GM12878 (cell line): ENCODE data around the gene RASGRP3. TPM values are rescaled to one million over a fixed set of nuclear protein-coding genes. Genes with fewer than 3 reads are reported as not detected.

Experiments used
- ATAC-seq: fragments of 200-7000 bp; cut with Tn5 transposase; 3 replicates; pipeline ENCODE4 v1.9.1; 2020; ENCODE audit warnings: mild to moderate bottlenecking, moderate library complexity
- BruUV-seq: library from RNA; stranded (reverse); fragments of 400-500 nt; replicated peaks from 2 replicates; lab custom pipeline; 2021; lab: Mats Ljungman, UMichigan
- CTCF ChIA-PET: fragments of 300-600 bp; sonication (Branson Sonifier 250); formaldehyde crosslinking; extraction: SDS; loops from one replicate; lab custom pipeline; 2021; ENCODE audit warnings: inconsistent platforms; lab: Yijun Ruan, JAX
- POLR2A ChIA-PET: fragments of 350-600 bp; formaldehyde crosslinking; extraction: SDS; loops from one replicate; lab custom pipeline; 2021; ENCODE audit warnings: inconsistent platforms; lab: Charles Lee
- RAD21 ChIA-PET: fragments of 300-600 bp; sonication (Branson Sonifier 250); formaldehyde crosslinking; loops from one replicate; lab custom pipeline; 2023; ENCODE audit warnings: antibody characterized with exemption; ENCODE audit not compliant: unreplicated experiment; lab: Charles Lee
- SMC1A ChIA-PET: fragments of 300-600 bp; sonication (Branson Sonifier 250); formaldehyde crosslinking; loops from one replicate; lab custom pipeline; 2023; ENCODE audit not compliant: unreplicated experiment, uncharacterized antibody; lab: Charles Lee
- DNase-seq: peaks from one replicate; pipeline ENCODE4 v3.0.0-alpha.2; 2011; ENCODE audit warnings: low read depth, low spot score
- FAIRE-seq: peaks from 3 replicates; lab custom pipeline; 2011; peaks lifted over from hg19 to GRCh38; lab: Jason Lieb, UNC
- H2AFZ ChIP-seq: 2 replicates; pipeline ENCODE4 v1.6.0; 2011; ENCODE audit warnings: low read depth, low read length, control low read depth; ENCODE audit not compliant: control insufficient read depth
- H3K27ac ChIP-seq: 2 replicates; pipeline ENCODE4 v1.5.1; 2011; ENCODE audit warnings: control low read depth; ENCODE audit not compliant: control insufficient read depth, insufficient read depth
- H3K27me3 ChIP-seq, 2 experiments: replicated peaks in 1 of 2; 2 replicates each; pipeline versions ENCODE4 v1.6.0 to v1.6.1; 2011; ENCODE audit warnings: low read length in 1 of 2; ENCODE audit not compliant: control insufficient read depth in 2 of 2, insufficient read depth in 2 of 2
- H3K36me3 ChIP-seq, 2 experiments: 2 replicates each; pipeline ENCODE4 v1.5.1; 2011; ENCODE audit warnings: low read length in 1 of 2; ENCODE audit not compliant: control insufficient read depth in 2 of 2, insufficient read depth in 2 of 2
- H3K4me1 ChIP-seq: 2 replicates; pipeline ENCODE4 v1.6.1; 2011; ENCODE audit warnings: mild to moderate bottlenecking, low read length, moderate library complexity, mixed read lengths; ENCODE audit not compliant: control insufficient read depth, insufficient read depth
- H3K4me2 ChIP-seq: 2 replicates; pipeline ENCODE4 v1.6.0; 2011; ENCODE audit warnings: control low read depth; ENCODE audit not compliant: control insufficient read depth, insufficient read depth
- H3K4me3 ChIP-seq: fragments of 200-600 bp; sonication (generic); 2 replicates; pipeline ENCODE4 v1.5.1; 2016
- H3K79me2 ChIP-seq: 2 replicates; pipeline ENCODE4 v1.6.0; 2011; ENCODE audit warnings: low read length; ENCODE audit not compliant: control insufficient read depth, insufficient read depth
- H3K9ac ChIP-seq: 2 replicates; pipeline ENCODE4 v1.8.0; 2011; ENCODE audit warnings: low read length, control low read depth, mixed read lengths; ENCODE audit not compliant: control insufficient read depth, insufficient read depth
- H3K9me3 ChIP-seq: replicated peaks from 3 replicates; pipeline ENCODE4 v1.5.1; 2011; ENCODE audit warnings: mild to moderate bottlenecking, low read length; ENCODE audit not compliant: control insufficient read depth, insufficient read depth
- H4K20me1 ChIP-seq: 2 replicates; pipeline ENCODE4 v1.6.0; 2011; ENCODE audit not compliant: control insufficient read depth, insufficient read depth
- ATF7 ChIP-seq: fragments of 450-650 bp; IDR thresholded peaks from 2 replicates; pipeline ENCODE4 v1.6.1; 2016; ENCODE audit warnings: low read depth, mild to moderate bottlenecking
- BMI1 ChIP-seq: fragments of 450-650 bp; IDR thresholded peaks from 2 replicates; pipeline ENCODE4 v1.6.1; 2016; ENCODE audit warnings: mild to moderate bottlenecking, moderate library complexity, borderline replicate concordance
- CHD4 ChIP-seq: fragments of 200-600 bp; sonication (generic); IDR thresholded peaks from 2 replicates; pipeline ENCODE4 v1.6.1; 2016; ENCODE audit warnings: mild to moderate bottlenecking
- CREM ChIP-seq: IDR thresholded peaks from 2 replicates; pipeline ENCODE4 v1.6.1; 2014; ENCODE audit warnings: antibody characterized with exemption, low read depth
- ESRRA ChIP-seq: IDR thresholded peaks from 2 replicates; pipeline ENCODE4 v1.6.1; 2012; ENCODE audit warnings: mild to moderate bottlenecking, low read length, improper control_type of control experiment
- KAT2A ChIP-seq: conservative IDR thresholded peaks from 2 replicates; pipeline ENCODE4 v1.6.1; 2011; ENCODE audit warnings: low read depth, low read length; ENCODE audit not compliant: control insufficient read depth
- KDM1A ChIP-seq: fragments of 200-600 bp; sonication (generic); IDR thresholded peaks from 2 replicates; pipeline ENCODE4 v1.6.1; 2016; ENCODE audit warnings: borderline replicate concordance
- NFIC ChIP-seq: IDR thresholded peaks from 2 replicates; pipeline ENCODE4 v1.6.1; 2012; ENCODE audit warnings: low read depth, mild to moderate bottlenecking, inconsistent platforms, low read length, moderate library complexity
- NFXL1 ChIP-seq: fragments of 450-650 bp; IDR thresholded peaks from 2 replicates; pipeline ENCODE4 v1.6.1; 2017; ENCODE audit warnings: antibody characterized with exemption, mild to moderate bottlenecking, borderline replicate concordance
- RUNX3 ChIP-seq: IDR thresholded peaks from 2 replicates; pipeline ENCODE4 v1.6.1; 2012; ENCODE audit warnings: low read length, inconsistent platforms
- TCF7 ChIP-seq: IDR thresholded peaks from 2 replicates; pipeline ENCODE4 v1.6.1; 2014; ENCODE audit warnings: antibody characterized with exemption, borderline replicate concordance
- WGBS: methylation state at CpG from one replicate; pipeline ENCODE4 v1.1.6; 2016; ENCODE audit warnings: low lambda C conversion rate; ENCODE audit not compliant: insufficient replicate concordance, insufficient coverage; ENCODE audit errors: missing lambda C conversion rate; 5-methylcytosine and 5-hydroxymethylcytosine counted together
- in situ Hi-C: fragments of 300-500 bp; cut with MboI; formaldehyde crosslinking; loops from 9 replicates; pipeline ENCODE4 v1.14.3; 2018; ENCODE audit warnings: mixed read lengths
- intact Hi-C: fragments of 100-400 bp; cut with micrococcal nuclease; formaldehyde crosslinking; loops from one replicate; pipeline ENCODE4 v1.14.2; 2022; ENCODE audit not compliant: unreplicated experiment
- polyA plus RNA-seq, 11 experiments: library from polyadenylated mRNA; depleted of rRNA in 4 of 11; unstranded in 6 of 11; stranded (reverse) in 5 of 11; fragments of >200 nt; fragmentation: Nextera tagmentation in 4 of 11; fragmentation: Illumina TruSeq in 1 of 11; extraction: Ambion mirVana in 4 of 11; extraction: Trizol in 1 of 11; gene quantifications; 1 replicate in 1 of 11; 2 replicates in 10 of 11; pipeline versions ENCODE4 v1.2.1 to v1.2.3, GENCODE V29; 2011 to 2016; ENCODE audit warnings: inconsistent platforms in 2 of 11, missing spikeins in 2 of 11, low read depth in 1 of 11
- total RNA-seq, 4 experiments: library from RNA; depleted of rRNA in 3 of 4; stranded (reverse); fragments of >200 nt in 3 of 4; fragmentation: Illumina TruSeq in 1 of 4; extraction: Trizol in 1 of 4; gene quantifications; 2 replicates each; pipeline versions ENCODE4 v1.2.1 to v1.2.3, GENCODE V29; 2013 to 2021

The RASGRP3 gene
- total and polyA plus RNA-seq, 10 of the 15 experiments (the other 5 are each of a cell fraction or from before 2014, with no cell fraction given), result 31.6 to 106 (median 64.7) TPM

GRCh38 chr2:33525666-33526065, 49.2 kb downstream of the RASGRP3 start (continued):
- TF ChIP-seq BMI1 (no peak), KAT2A (no peak), NFIC (no peak), TCF7 (no peak), NFXL1 (no peak), CHD4 (no peak), KDM1A (no peak)

- peak; percentile 10; the same call in 1 of the 3 replicates for ATAC-seq
- no peak for FAIRE-seq
- Histone ChIP-seq H3K4me2 (no peak overlapping the region), H3K27me3 (no peaks in the 10 kb centered on the region), H3K27ac (peak overlapping the region; percentile 10; the same call in 1 of the 2 replicates), H3K79me2 (peaks cover 2% of the 10 kb centered on the region), H3K9me3 (no peaks in the 10 kb centered on the region), H2AFZ (no peak overlapping the region; the same call in 1 of the 2 replicates), H3K4me1 (peaks cover 29% of the 10 kb centered on the region), H3K36me3 (peaks cover 0 to 32% of the 10 kb centered on the region in 2 experiments; a peak in 3 of 4 replicates), H3K9ac (no peak overlapping the region), H4K20me1 (no peaks in the 10 kb centered on the region), H3K4me3 (no peak overlapping the region)
- intact Hi-C loops, result no loop called here
- WGBS, result 2% methylated on average over 2 of the region's 2 CpGs
- SMC1A ChIA-PET, result no interaction called here
- DNase-seq, result no peak
- POLR2A ChIA-PET, result interaction anchor here (0.7 kb wide), 1 partner anchor 27 kb away, joined by 4 read pairs; no protein-coding TSS in a partner anchor
- CTCF ChIA-PET, result no interaction called here
- in situ Hi-C loops, result no loop called here
- TF ChIP-seq RUNX3 (peak; percentile 71; the same call in 1 of the 2 replicates), ESRRA (no peak), CREM (peak; percentile 39; the same call in 1 of the 2 replicates), ATF7 (peak; percentile 35; the same call in 1 of the 2 replicates)
- no TSS peak for BruUV-seq
- RAD21 ChIA-PET, result interaction anchor here (1.6 kb wide), 1 partner anchor 50 kb away, joined by 4 read pairs; the partner anchor contains the start of gene RASGRP3
Measured at GRCh38 chr2:33526132-33526531, 49.7 kb downstream of the RASGRP3 start.
